ENCODE measurements around the gene SHKBP1.
"Not testable (repeated sequence)": the region's sequence is repeated elsewhere in the genome, so short reads cannot be mapped to it uniquely, and the experiment has no call there.

The SHKBP1 gene

DNA sequence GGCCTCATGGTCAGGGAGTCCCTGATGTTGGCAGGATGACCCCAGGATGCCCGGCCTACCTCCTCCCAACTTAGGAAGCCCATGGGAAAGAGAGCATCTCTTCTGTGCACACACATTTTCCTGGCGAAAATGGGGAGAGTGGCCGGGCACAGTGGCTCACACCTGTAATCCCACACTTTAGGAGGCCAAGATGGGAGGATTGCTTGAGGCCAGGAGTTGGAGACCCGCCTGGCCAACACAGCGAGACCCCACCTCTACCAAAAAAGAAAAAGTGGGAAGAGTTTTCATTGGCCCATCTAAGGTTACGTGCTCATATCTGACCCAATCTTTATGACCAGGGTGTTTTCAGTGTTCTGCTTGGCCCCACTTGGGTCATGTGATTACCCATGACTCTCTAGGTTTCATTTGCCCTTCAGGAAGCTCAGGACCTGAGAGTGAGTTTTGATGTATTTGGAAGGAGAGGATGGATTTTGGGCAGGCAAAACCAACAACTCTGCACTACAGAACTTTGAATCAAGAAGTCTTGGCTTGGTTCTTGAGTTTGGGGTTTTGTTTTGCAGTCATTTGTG, 33.6 kb upstream of the SHKBP1 start:
- H4K20me1 ChIP-seq (ENCODE audit: control insufficient read depth, insufficient read depth, low read depth, low read length) = no peaks in the 10 kb centered on the region
- H3K4me3 ChIP-seq (ENCODE audit: low read length) = no peak overlapping the region
- no peaks in the 10 kb centered on the region; the same call in 1 of the 2 replicates for H3K9me3 ChIP-seq (ENCODE audit: control insufficient read depth, insufficient read depth, low read length)
- TF ChIP-seq, protein P1, sequence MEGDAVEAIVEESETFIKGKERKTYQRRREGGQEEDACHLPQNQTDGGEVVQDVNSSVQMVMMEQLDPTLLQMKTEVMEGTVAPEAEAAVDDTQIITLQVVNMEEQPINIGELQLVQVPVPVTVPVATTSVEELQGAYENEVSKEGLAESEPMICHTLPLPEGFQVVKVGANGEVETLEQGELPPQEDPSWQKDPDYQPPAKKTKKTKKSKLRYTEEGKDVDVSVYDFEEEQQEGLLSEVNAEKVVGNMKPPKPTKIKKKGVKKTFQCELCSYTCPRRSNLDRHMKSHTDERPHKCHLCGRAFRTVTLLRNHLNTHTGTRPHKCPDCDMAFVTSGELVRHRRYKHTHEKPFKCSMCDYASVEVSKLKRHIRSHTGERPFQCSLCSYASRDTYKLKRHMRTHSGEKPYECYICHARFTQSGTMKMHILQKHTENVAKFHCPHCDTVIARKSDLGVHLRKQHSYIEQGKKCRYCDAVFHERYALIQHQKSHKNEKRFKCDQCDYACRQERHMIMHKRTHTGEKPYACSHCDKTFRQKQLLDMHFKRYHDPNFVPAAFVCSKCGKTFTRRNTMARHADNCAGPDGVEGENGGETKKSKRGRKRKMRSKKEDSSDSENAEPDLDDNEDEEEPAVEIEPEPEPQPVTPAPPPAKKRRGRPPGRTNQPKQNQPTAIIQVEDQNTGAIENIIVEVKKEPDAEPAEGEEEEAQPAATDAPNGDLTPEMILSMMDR (IDR thresholded peaks at IDR 0.05; ENCODE audit: low read depth, low read length, poor library complexity, severe bottlenecking) = no peak
- TF ChIP-seq EZH2phosphoT487 (IDR thresholded peaks at IDR 0.05; ENCODE audit: borderline replicate concordance, low read length) = no peak
- H3F3A ChIP-seq (ENCODE audit: control insufficient read depth, insufficient read depth) = no peaks in the 10 kb centered on the region
- no peak overlapping the region for H3K27ac ChIP-seq (ENCODE audit: low read depth, low read length)
- H3K9me2 ChIP-seq (replicated peaks; ENCODE audit: control insufficient read depth, low read length) = no peaks in the 10 kb centered on the region
- no peak overlapping the region for H3K4me2 ChIP-seq (ENCODE audit: low read length)
- H3K79me2 ChIP-seq (ENCODE audit: control insufficient read depth, low read length) = no peaks in the 10 kb centered on the region
- H3K27me3 ChIP-seq (ENCODE audit: control insufficient read depth, low read length) = no peaks in the 10 kb centered on the region
- H3K36me3 ChIP-seq (ENCODE audit: control insufficient read depth, low read length) = no peaks in the 10 kb centered on the region
- no peaks in the 10 kb centered on the region for H3K4me1 ChIP-seq (ENCODE audit: control insufficient read depth, low read length)

- H3K36me3 ChIP-seq (ENCODE audit: control insufficient read depth, low read length); H3K4me3 ChIP-seq (ENCODE audit: low read length); H3K4me2 ChIP-seq (ENCODE audit: low read length); H3K27ac ChIP-seq (ENCODE audit: low read depth, low read length); H3K27me3 ChIP-seq (ENCODE audit: control insufficient read depth, low read length); H4K20me1 ChIP-seq (ENCODE audit: control insufficient read depth, insufficient read depth, low read depth, low read length); H3F3A ChIP-seq (ENCODE audit: control insufficient read depth, insufficient read depth); H3K79me2 ChIP-seq (ENCODE audit: control insufficient read depth, low read length); H3K9me3 ChIP-seq (ENCODE audit: control insufficient read depth, insufficient read depth, low read length); H3K9me2 ChIP-seq (replicated peaks; ENCODE audit: control insufficient read depth, low read length); H3K4me1 ChIP-seq (ENCODE audit: control insufficient read depth, low read length): not testable (repeated sequence)
Measured at GRCh38 chr19:40546153-40546841, 30.4 kb upstream of the SHKBP1 start.

GRCh38 chr19:40547190-40547589, 29.5 kb upstream of the SHKBP1 start:
- not testable (repeated sequence) for H3K79me2 ChIP-seq (ENCODE audit: control insufficient read depth, low read length); H3K4me3 ChIP-seq (ENCODE audit: low read length); H3K4me2 ChIP-seq (ENCODE audit: low read length); H3K9me3 ChIP-seq (ENCODE audit: control insufficient read depth, insufficient read depth, low read length); H3K4me1 ChIP-seq (ENCODE audit: control insufficient read depth, low read length); H3K27ac ChIP-seq (ENCODE audit: low read depth, low read length); H3K36me3 ChIP-seq (ENCODE audit: control insufficient read depth, low read length); H3K9me2 ChIP-seq (replicated peaks; ENCODE audit: control insufficient read depth, low read length); H3K27me3 ChIP-seq (ENCODE audit: control insufficient read depth, low read length); H4K20me1 ChIP-seq (ENCODE audit: control insufficient read depth, insufficient read depth, low read depth, low read length); H3F3A ChIP-seq (ENCODE audit: control insufficient read depth, insufficient read depth)

GRCh38 chr19:40547836-40548235, 28.8 kb upstream of the SHKBP1 start:
- Histone ChIP-seq H4K20me1 (ENCODE audit: control insufficient read depth, insufficient read depth, low read depth, low read length) (no peaks in the 10 kb centered on the region), H3K4me1 (ENCODE audit: control insufficient read depth, low read length) (peaks cover 3% of the 10 kb centered on the region; the same call in 1 of the 2 replicates), H3K27ac (ENCODE audit: low read depth, low read length) (no peak overlapping the region), H3K4me2 (ENCODE audit: low read length) (no peak overlapping the region), H3F3A (ENCODE audit: control insufficient read depth, insufficient read depth) (no peaks in the 10 kb centered on the region), H3K36me3 (ENCODE audit: control insufficient read depth, low read length) (no peaks in the 10 kb centered on the region), H3K79me2 (ENCODE audit: control insufficient read depth, low read length) (no peaks in the 10 kb centered on the region), H3K9me3 (ENCODE audit: control insufficient read depth, insufficient read depth, low read length) (no peaks in the 10 kb centered on the region; the same call in 1 of the 2 replicates), H3K4me3 (ENCODE audit: low read length) (no peak overlapping the region), H3K27me3 (ENCODE audit: control insufficient read depth, low read length) (peaks cover 5% of the 10 kb centered on the region), H3K9me2 (replicated peaks; ENCODE audit: control insufficient read depth, low read length) (no peaks in the 10 kb centered on the region)
- TF ChIP-seq, protein P1 (IDR thresholded peaks at IDR 0.05; ENCODE audit: low read depth, low read length, poor library complexity, severe bottlenecking) = no peak
- TF ChIP-seq EZH2phosphoT487 (IDR thresholded peaks at IDR 0.05; ENCODE audit: borderline replicate concordance, low read length) = no peak

Measured in DOHH2 (cell line).